SU-DHL-6 (cell line): Measurements from ENCODE around the gene TRPM1.

Source experiments
- CTCF ChIP-seq: fragments of 200-600 bp; sonication (generic); IDR thresholded peaks from one replicate; pipeline ENCODE4 v1.5.1; 2017; ENCODE audit warnings: antibody characterized with exemption, mild to moderate bottlenecking, low read length, moderate library complexity; ENCODE audit not compliant: insufficient read depth, poor library complexity, severe bottlenecking
- EZH2phosphoT487 ChIP-seq: fragments of 200-600 bp; sonication (generic), shearing (Covaris generic); conservative IDR thresholded peaks from 2 replicates; pipeline ENCODE4 v1.6.1; 2018; ENCODE audit warnings: mild to moderate bottlenecking, antibody characterized with exemption, low read length, moderate library complexity, mixed read lengths

GRCh38 chr15:31090766-31091165, 10.8 kb downstream of the TRPM1 start:
- no peak for TF ChIP-seq CTCF
- no peak for TF ChIP-seq EZH2phosphoT487
